Adrenal gland (tissue), 5 donors: ENCODE results near the gene TRDN.

Experiments used
- POLR2A ChIP-seq, 2 donors: fragments of 450-650 bp; IDR thresholded peaks; one replicate each; pipeline ENCODE4 v1.6.1; 2017; ENCODE audit warnings: antibody characterized with exemption in 2 of 2, mild to moderate bottlenecking in 2 of 2, moderate library complexity in 1 of 2
- TF ChIP-seq, protein P1 (sequence below), 6 experiments: fragments of 450-650 bp in 4 of 6; fragments of 200-600 bp in 2 of 6; sonication (generic) in 1 of 6; IDR thresholded peaks; 1 replicate in 5 of 6; 2 replicates in 1 of 6; pipeline versions ENCODE4 v1.5.1 to v1.8.0; 2016 to 2021; ENCODE audit warnings: antibody characterized with exemption in 6 of 6, mild to moderate bottlenecking in 2 of 6, moderate library complexity in 1 of 6
- donor health status: DM: no; HTN: no; CAD: no.

DNA sequence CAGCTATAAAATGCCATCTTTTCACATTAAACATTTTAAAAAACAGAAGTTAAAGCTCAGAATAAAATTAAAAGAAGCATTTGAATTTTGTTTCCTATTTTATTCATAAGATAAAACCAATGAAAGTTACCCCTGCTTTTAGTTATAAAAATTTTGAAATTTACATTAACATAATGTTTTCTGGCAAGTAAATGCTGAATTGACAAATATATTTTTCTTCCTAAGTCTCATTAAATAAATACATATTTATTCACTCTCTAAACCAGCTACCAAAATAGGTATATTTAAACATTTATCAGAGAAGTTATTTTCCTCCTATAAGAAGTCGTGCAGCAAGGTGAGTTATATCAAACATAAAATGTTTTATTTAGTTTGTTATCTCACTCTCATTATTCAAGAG is 213.6 kb downstream of the TRDN start:
- no peak for TF ChIP-seq POLR2A (IDR thresholded peaks at IDR 0.05)
- TF ChIP-seq, protein P1, sequence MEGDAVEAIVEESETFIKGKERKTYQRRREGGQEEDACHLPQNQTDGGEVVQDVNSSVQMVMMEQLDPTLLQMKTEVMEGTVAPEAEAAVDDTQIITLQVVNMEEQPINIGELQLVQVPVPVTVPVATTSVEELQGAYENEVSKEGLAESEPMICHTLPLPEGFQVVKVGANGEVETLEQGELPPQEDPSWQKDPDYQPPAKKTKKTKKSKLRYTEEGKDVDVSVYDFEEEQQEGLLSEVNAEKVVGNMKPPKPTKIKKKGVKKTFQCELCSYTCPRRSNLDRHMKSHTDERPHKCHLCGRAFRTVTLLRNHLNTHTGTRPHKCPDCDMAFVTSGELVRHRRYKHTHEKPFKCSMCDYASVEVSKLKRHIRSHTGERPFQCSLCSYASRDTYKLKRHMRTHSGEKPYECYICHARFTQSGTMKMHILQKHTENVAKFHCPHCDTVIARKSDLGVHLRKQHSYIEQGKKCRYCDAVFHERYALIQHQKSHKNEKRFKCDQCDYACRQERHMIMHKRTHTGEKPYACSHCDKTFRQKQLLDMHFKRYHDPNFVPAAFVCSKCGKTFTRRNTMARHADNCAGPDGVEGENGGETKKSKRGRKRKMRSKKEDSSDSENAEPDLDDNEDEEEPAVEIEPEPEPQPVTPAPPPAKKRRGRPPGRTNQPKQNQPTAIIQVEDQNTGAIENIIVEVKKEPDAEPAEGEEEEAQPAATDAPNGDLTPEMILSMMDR (IDR thresholded peaks at IDR 0.05) = no peak
